Measurements from ENCODE around the gene COLEC11. TPM values are rescaled to one million over a fixed set of nuclear protein-coding genes. Genes with fewer than 3 reads are reported as not detected.

Gene COLEC11
- total RNA-seq, 1 experiment from 2014 or later, result 1.3 TPM

- Mint-ChIP-seq H3K4me1 (peaks cover 3% of the 10 kb centered on the region; the same call in 1 of the 2 replicates), H3K36me3 (peaks cover 2% of the 10 kb centered on the region; the same call in 1 of the 2 replicates), H3K27me3 (ENCODE audit: low read depth) (peaks cover 1% of the 10 kb centered on the region; the same call in 1 of the 2 replicates), H3K4me3 (no peak overlapping the region), H3K9me3 (peaks cover 46% of the 10 kb centered on the region), H3K27ac (no peak overlapping the region)
- ATAC-seq, result no peak
- CTCF ChIA-PET, result no interaction called here
- POLR2A ChIA-PET, result no interaction called here
- DNase-seq (ENCODE audit: low spot score), result no peak
- no peak for TF ChIP-seq MAX (CRISPR knock-in tag; IDR thresholded peaks at IDR 0.05)
- no peak for TF ChIP-seq ZMAT4 (CRISPR knock-in tag; IDR thresholded peaks at IDR 0.05)
- no peak for TF ChIP-seq RORB (CRISPR knock-in tag; IDR thresholded peaks at IDR 0.05)
- TF ChIP-seq ZNF396 (CRISPR knock-in tag; IDR thresholded peaks at IDR 0.05; ENCODE audit: borderline replicate concordance), result no peak
- no peak for TF ChIP-seq SMAD3 (CRISPR knock-in tag; IDR thresholded peaks at IDR 0.05; ENCODE audit: borderline replicate concordance)
- no peak for TF ChIP-seq ZNF232 (CRISPR knock-in tag; IDR thresholded peaks at IDR 0.05)
Observed at GRCh38 chr2:3622967-3623366, 28.1 kb downstream of the COLEC11 start.

GRCh38 chr2:3624059-3624794, 29.3 kb downstream of the COLEC11 start:
- Mint-ChIP-seq H3K4me1 (peaks cover 8% of the 10 kb centered on the region), H3K27ac (no peak overlapping the region), H3K9me3 (peaks cover 35% of the 10 kb centered on the region), H3K27me3 (ENCODE audit: low read depth) (no peaks in the 10 kb centered on the region; the same call in 1 of the 2 replicates), H3K36me3 (no peaks in the 10 kb centered on the region), H3K4me3 (no peak overlapping the region)
- DNase-seq (ENCODE audit: low spot score), result no peak
- POLR2A ChIA-PET, result no interaction called here
- no peak for ATAC-seq
- CTCF ChIA-PET, result interaction anchor here (1.2 kb wide), 1 partner anchor 30 kb away, joined by 3 read pairs; the partner anchor contains the start of gene COLEC11
- TF ChIP-seq ZBTB21 (CRISPR knock-in tag; IDR thresholded peaks at IDR 0.05; ENCODE audit: borderline replicate concordance) (no peak), ZNF416 (CRISPR knock-in tag; IDR thresholded peaks at IDR 0.05) (no peak), GTF2I (CRISPR knock-in tag; conservative IDR thresholded peaks at IDR 0.05) (no peak), USF1 (CRISPR knock-in tag; IDR thresholded peaks at IDR 0.05) (no peak), USF2 (CRISPR knock-in tag; IDR thresholded peaks at IDR 0.05) (no peak), ZNF423 (CRISPR knock-in tag; IDR thresholded peaks at IDR 0.05) (no peak), NR2C2 (CRISPR knock-in tag; IDR thresholded peaks at IDR 0.05) (no peak), STAT6 (CRISPR knock-in tag; conservative IDR thresholded peaks at IDR 0.05; ENCODE audit: low read depth) (no peak), GRHL2 (CRISPR knock-in tag; IDR thresholded peaks at IDR 0.05; ENCODE audit: insufficient replicate concordance, severe bottlenecking) (no peak), ZNF232 (CRISPR knock-in tag; IDR thresholded peaks at IDR 0.05) (no peak), SMAD3 (CRISPR knock-in tag; IDR thresholded peaks at IDR 0.05; ENCODE audit: borderline replicate concordance) (no peak), ETV6 (CRISPR knock-in tag; IDR thresholded peaks at IDR 0.05) (no peak), PRDM15 (CRISPR knock-in tag; IDR thresholded peaks at IDR 0.05) (no peak), ZNF671 (CRISPR knock-in tag; IDR thresholded peaks at IDR 0.05) (no peak), FOXP4 (CRISPR knock-in tag; IDR thresholded peaks at IDR 0.05) (no peak)
